Ishikawa (cell line): ENCODE data around the gene CTNNB1.

Experiments used
- CEBPB ChIP-seq: IDR thresholded peaks from 2 replicates; pipeline ENCODE4 v1.6.1; 2012
- CREB1 ChIP-seq: IDR thresholded peaks from 2 replicates; pipeline ENCODE4 v1.6.1; 2012; ENCODE audit warnings: low read depth
- EGR1 ChIP-seq: IDR thresholded peaks from 2 replicates; pipeline ENCODE4 v1.6.1; 2012
- EP300 ChIP-seq: IDR thresholded peaks from 2 replicates; pipeline ENCODE4 v1.6.1; 2012; ENCODE audit warnings: borderline replicate concordance
- FOXM1 ChIP-seq: IDR thresholded peaks from 2 replicates; pipeline ENCODE4 v1.6.1; 2012; ENCODE audit warnings: low read depth, borderline replicate concordance
- MAX ChIP-seq: IDR thresholded peaks from 2 replicates; pipeline ENCODE4 v1.6.1; 2012
- NFIC ChIP-seq: IDR thresholded peaks from 2 replicates; pipeline ENCODE4 v1.6.1; 2012
- RAD21 ChIP-seq: IDR thresholded peaks from 2 replicates; pipeline ENCODE4 v1.6.1; 2012; ENCODE audit warnings: low read depth
- REST ChIP-seq: IDR thresholded peaks from 2 replicates; pipeline ENCODE4 v1.6.1; 2012; ENCODE audit warnings: low read depth, mild to moderate bottlenecking
- TAF1 ChIP-seq: IDR thresholded peaks from 2 replicates; pipeline ENCODE4 v1.6.1; 2012; ENCODE audit warnings: low read depth, mild to moderate bottlenecking
- TCF12 ChIP-seq: IDR thresholded peaks from 2 replicates; pipeline ENCODE4 v1.6.1; 2012; ENCODE audit warnings: low read depth
- TEAD4 ChIP-seq: IDR thresholded peaks from 2 replicates; pipeline ENCODE4 v1.6.1; 2012
- USF1 ChIP-seq: IDR thresholded peaks from 2 replicates; pipeline ENCODE4 v1.6.1; 2012
- YY1 ChIP-seq: IDR thresholded peaks from 2 replicates; pipeline ENCODE4 v1.6.1; 2012; ENCODE audit warnings: low read depth
- ZBTB7A ChIP-seq: IDR thresholded peaks from 2 replicates; pipeline ENCODE4 v1.6.1; 2012; ENCODE audit warnings: low read depth

CTNNB1 gene

GRCh38 chr3:41277790-41278465 lies 78.6 kb downstream of the CTNNB1 start:
- no peak for TF ChIP-seq RAD21
- TF ChIP-seq ZBTB7A = no peak
- no peak for TF ChIP-seq TEAD4
- no peak for TF ChIP-seq EP300
- no peak for TF ChIP-seq YY1
- TF ChIP-seq MAX = no peak

- no peak for TF ChIP-seq CEBPB
- no peak for TF ChIP-seq NFIC
- no peak for TF ChIP-seq ZBTB7A
- no peak for TF ChIP-seq TCF12
- no peak for TF ChIP-seq CREB1
Measured at GRCh38 chr3:41286305-41286704, 87.0 kb downstream of the CTNNB1 start.

- TF ChIP-seq REST (no peak), TAF1 (no peak), ZBTB7A (no peak), EP300 (no peak), USF1 (no peak), YY1 (no peak), CEBPB (no peak), EGR1 (no peak), FOXM1 (no peak), TCF12 (no peak), TEAD4 (no peak), MAX (no peak), NFIC (no peak), CREB1 (no peak), RAD21 (no peak)
Measured at GRCh38 chr3:41288785-41289184, 89.5 kb downstream of the CTNNB1 start.
